SKM-1 (cell line): ENCODE measurements around the gene CFAP53.
A peak's percentile ranks its signal among the peaks of the same experiment; 100 is the strongest.
"Not testable (repeated sequence)": the region's sequence is repeated elsewhere in the genome, so short reads cannot be mapped to it uniquely, and the experiment has no call there.

Experiments used
- DNase-seq: peaks from one replicate; lab custom pipeline; 2025; ENCODE audit not compliant: unreplicated experiment; lab: John Stamatoyannopoulos, UW

The CFAP53 gene, protein sequence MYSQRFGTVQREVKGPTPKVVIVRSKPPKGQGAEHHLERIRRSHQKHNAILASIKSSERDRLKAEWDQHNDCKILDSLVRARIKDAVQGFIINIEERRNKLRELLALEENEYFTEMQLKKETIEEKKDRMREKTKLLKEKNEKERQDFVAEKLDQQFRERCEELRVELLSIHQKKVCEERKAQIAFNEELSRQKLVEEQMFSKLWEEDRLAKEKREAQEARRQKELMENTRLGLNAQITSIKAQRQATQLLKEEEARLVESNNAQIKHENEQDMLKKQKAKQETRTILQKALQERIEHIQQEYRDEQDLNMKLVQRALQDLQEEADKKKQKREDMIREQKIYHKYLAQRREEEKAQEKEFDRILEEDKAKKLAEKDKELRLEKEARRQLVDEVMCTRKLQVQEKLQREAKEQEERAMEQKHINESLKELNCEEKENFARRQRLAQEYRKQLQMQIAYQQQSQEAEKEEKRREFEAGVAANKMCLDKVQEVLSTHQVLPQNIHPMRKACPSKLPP

GRCh38 chr18:50266248-50266704 lies at the start of gene CFAP53:
TSS of gene CFAP53 (minus strand) at chr18:50266495. CDS start at chr18:50266404, 91 bp downstream.
- DNase-seq, result peak; percentile 81

DNA sequence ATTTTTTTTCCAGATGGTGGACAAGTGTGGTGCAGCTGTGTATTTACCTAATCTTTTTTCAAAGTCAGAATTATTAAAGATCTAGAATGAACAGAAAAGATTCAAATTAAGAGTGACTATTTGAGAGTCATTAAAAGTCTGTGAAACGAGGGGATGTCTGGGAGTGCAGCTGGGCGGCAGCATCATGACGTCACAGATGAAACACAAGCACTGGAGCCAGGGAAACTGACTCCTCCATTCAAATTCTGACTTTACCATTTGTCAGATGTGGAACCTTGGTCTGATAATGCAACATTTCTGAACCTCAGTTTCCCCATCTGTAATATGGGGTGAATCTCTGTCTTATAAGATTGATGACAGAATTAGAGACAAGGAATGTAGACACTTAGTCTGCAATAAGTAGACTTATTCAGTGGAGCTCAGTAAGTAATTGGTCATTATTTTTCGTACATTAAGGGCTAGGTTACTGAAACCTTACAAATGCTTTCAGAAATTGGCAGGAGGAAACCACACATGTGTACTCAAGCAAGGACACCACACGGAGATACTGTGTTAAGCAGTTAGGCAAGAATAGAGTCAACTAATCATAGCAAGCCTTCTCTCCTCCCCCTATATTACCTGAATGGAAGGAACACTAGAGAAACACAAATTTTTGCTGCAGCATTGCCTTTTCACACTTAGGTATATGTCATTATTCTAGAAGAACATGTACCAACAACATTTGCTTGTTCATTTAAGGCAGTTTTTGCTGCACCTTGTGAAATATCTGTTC lies 49.0 kb upstream of the CFAP53 start:
- DNase-seq, result no peak

DNA sequence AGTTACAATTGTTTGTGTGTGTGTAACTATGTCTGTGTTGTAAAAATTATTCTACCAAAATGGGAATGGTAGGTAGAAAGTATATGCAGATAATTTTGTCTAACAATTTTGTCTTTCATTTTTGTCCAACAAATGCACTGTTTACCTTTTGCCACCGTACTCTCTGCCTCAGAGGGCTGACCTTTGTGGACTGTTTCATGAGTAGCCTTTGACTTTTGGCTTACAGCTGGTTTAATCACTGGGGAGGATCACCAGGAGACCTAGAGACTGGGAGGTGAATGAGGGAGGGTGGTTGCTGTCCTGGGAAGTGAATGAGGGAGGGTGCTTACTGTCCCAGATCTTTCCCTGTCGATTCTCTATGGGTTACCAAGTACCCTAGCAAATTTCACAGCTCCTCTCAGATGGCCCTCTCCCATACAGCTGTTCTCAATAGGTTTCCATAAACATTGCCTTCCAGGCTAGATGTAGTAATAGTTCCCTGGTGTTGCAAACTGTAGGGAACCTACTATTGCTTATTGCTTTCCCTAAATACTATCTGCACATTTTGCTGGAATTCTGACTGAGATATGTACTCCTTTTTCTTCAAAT lies 47.7 kb upstream of the CFAP53 start:
- DNase-seq, result no peak

DNA sequence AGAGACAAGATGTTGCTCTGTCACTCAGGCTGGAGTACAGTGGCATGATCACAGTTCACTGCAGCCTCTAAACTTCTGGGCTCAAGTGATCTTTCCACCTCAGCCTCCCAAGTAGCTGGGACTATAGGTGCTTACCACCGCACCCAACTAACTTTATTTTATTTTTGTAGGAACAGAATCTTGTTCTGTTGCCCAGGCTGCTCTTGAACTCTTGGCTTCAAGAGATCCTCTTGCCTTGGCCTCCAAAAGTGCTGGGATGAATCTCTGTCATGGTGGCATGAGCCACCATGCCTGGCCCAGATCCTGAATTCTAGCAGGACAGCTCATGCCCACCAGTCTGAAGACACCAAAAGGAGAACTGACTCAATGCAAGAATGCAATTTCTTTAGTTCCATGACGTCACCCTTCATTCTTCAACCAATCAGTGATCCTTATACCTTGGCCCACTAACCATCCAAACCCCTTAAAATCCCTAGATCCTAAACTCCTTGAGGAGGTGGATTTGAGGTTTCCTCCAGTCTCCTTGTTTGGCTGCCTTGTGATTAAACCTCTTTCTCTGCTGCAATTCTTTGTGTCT lies 46.8 kb upstream of the CFAP53 start:
- DNase-seq, result no peak

- DNase-seq, result no peak
These were observed 46.2 kb upstream of the CFAP53 start for GRCh38 chr18:50312296-50313030.

GRCh38 chr18:50311650-50312049 lies 45.4 kb upstream of the CFAP53 start:
- DNase-seq, result no peak

DNA sequence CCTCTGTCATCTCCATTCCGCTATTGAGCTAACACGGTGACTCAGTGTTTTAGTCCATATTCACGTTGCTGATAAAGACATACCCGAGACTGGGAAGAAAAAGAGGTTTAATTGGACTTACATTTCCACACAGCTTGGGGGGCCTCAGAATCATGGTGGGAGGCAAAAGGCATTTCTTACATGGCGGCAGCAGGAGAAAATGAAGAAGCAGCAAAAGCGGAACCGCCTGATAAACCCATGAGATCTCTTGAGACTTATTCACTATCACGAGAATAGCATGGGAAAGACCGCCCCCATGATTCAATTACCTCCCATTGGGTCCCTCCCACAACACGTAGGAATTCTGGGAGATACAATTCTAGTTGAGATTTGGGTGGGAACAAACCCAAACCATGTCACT lies 43.8 kb upstream of the CFAP53 start:
- no peak for DNase-seq

- DNase-seq, result not testable (repeated sequence)
These were observed 42.6 kb upstream of the CFAP53 start for GRCh38 chr18:50308851-50309250.

GRCh38 chr18:50307738-50308470 lies 41.6 kb upstream of the CFAP53 start:
- peak; percentile 97 for DNase-seq

DNA sequence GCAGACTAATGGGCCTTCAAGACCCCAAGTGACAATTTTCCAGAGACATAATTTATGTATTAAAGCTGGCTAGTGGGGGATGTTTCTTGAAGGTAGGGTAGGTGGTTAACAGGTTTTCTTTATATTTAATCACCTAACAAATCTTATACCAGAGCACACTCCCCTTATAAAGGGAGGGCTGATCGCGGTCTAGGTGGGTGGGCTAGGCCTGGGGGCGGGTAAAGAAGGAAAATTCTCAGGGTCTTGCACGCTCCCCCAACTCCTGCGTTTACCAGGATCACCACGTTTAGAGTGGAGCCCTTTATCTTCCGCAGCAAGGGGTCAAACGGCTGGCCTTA lies 41.1 kb upstream of the CFAP53 start:
- no peak for DNase-seq

GRCh38 chr18:50306944-50307343 lies 40.6 kb upstream of the CFAP53 start:
- DNase-seq, result no peak

- DNase-seq, result no peak
These were observed 34.8 kb upstream of the CFAP53 start for GRCh38 chr18:50301074-50301473.

DNA sequence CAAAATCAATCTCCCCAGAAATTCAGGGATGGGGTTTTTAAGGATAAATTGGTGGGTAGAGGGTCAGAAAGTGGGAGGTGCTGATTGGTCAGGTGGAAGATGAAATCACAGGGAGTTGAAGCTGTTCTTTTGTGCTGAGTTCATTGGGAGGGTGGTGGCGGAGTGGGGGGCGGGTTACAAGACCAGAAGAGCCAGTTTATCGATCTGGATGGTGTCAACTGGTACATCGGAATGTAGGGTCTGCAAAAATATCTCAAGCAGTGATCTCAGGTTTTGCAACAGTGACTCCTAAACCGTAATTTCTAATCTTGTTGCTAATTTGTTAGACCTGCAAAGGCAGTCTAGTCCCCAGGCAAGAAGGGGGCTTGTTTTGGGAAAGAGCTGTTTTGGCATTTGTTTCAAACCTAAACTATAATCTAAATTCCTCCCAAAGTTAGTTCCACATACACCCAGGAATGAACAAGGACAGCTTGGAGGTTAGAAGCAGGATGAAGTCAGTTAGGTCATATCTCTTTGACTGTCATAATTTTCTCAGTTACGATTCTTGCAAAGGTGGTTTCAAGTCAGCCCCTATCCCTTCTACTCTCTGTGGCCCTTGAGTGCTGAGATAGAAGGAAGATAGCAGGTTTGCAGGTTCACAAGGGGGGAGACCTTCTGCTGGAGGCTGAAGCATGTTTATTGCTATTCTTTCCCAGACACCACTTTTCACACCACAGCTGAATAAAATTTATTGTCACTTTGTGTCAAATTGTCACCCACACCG lies 33.5 kb upstream of the CFAP53 start:
- DNase-seq, result no peak

GRCh38 chr18:50298443-50299284 lies 32.4 kb upstream of the CFAP53 start:
- no peak for DNase-seq

GRCh38 chr18:50297621-50298442 lies 31.5 kb upstream of the CFAP53 start:
- peak; percentile 67 for DNase-seq

GRCh38 chr18:50293039-50293438 lies 26.7 kb upstream of the CFAP53 start:
- no peak for DNase-seq

DNA sequence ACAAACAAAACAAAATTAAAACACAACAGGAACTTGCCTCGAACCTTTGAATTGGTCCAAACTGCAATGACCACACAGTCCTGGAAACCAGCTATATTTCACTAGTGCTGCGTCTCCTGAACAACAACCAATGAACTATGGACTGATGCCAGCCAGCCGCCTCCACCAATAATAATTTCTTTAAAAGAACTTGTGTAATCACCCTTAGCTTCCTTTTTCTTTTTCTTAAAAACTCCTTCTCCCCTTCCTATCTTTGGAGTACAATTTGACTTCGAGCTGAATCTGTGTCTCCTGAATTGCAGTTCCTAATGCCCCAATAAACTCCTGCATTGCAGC lies 22.8 kb upstream of the CFAP53 start:
- DNase-seq, result no peak
